H1 (cell line): Measurements from ENCODE around the gene RPS28. TPM values are rescaled to one million over a fixed set of nuclear protein-coding genes. Genes with fewer than 3 reads are reported as not detected.

Experiments used
- CTCF ChIA-PET: fragments of 300-600 bp; sonication (Branson Sonifier 250); formaldehyde crosslinking; loops from one replicate; lab custom pipeline; 2021; ENCODE audit not compliant: partially characterized antibody; lab: Charles Lee
- POLR2A ChIA-PET: fragments of 300-600 bp; sonication (Branson Sonifier 250); formaldehyde crosslinking; loops from one replicate; lab custom pipeline; 2021; ENCODE audit warnings: inconsistent platforms; ENCODE audit not compliant: partially characterized antibody; lab: Charles Lee
- DNase-seq, 2 experiments: peaks; one replicate each; pipeline versions ENCODE4 v3.0.0 to v3.0.0-alpha.2; 2010 to 2022; ENCODE audit warnings: low spot score in 2 of 2, low read depth in 1 of 2, mixed read lengths in 1 of 2
- FAIRE-seq: peaks from 2 replicates; lab custom pipeline; 2011; peaks lifted over from hg19 to GRCh38; lab: Jason Lieb, UNC
- H2AFZ ChIP-seq: 2 replicates; pipeline ENCODE4 v1.8.1; 2012; ENCODE audit warnings: low read length, inconsistent platforms
- H2AK5ac ChIP-seq: 2 replicates; pipeline ENCODE4 v1.6.1; 2013; ENCODE audit warnings: low read depth, low read length
- H2BK120ac ChIP-seq: replicated peaks from 2 replicates; pipeline ENCODE3; 2013; ENCODE audit warnings: low read depth, low read length, inconsistent platforms
- H2BK12ac ChIP-seq: 2 replicates; pipeline ENCODE4 v1.6.1; 2013; ENCODE audit warnings: low read depth, low read length
- H2BK15ac ChIP-seq: 2 replicates; pipeline ENCODE4 v1.6.1; 2013; ENCODE audit warnings: low read length
- H2BK20ac ChIP-seq: 2 replicates; pipeline ENCODE4 v1.6.1; 2013; ENCODE audit warnings: low read length
- H2BK5ac ChIP-seq: 2 replicates; pipeline ENCODE4 v1.6.1; 2013; ENCODE audit warnings: low read depth, low read length
- H3K14ac ChIP-seq: 2 replicates; pipeline ENCODE4 v1.6.1; 2013; ENCODE audit warnings: inconsistent platforms; ENCODE audit not compliant: insufficient read length
- H3K18ac ChIP-seq: 2 replicates; pipeline ENCODE4 v1.6.1; 2013; ENCODE audit warnings: low read length; ENCODE audit errors: extremely low read depth
- H3K23ac ChIP-seq: 2 replicates; pipeline ENCODE4 v1.6.1; 2013; ENCODE audit warnings: inconsistent platforms; ENCODE audit not compliant: insufficient read length
- H3K23me2 ChIP-seq: 2 replicates; pipeline ENCODE4 v1.6.1; 2013; ENCODE audit warnings: low read depth, low read length
- H3K27ac ChIP-seq: 2 replicates; pipeline ENCODE4 v1.6.1; 2011; ENCODE audit warnings: low read depth, low read length, inconsistent platforms
- H3K27me3 ChIP-seq, 4 experiments: replicated peaks in 1 of 4; 1 replicate in 1 of 4; 2 replicates in 3 of 4; pipeline versions ENCODE4 v1.6.1 to v1.8.1; 2011 to 2013; ENCODE audit warnings: low read length in 3 of 4, mild to moderate bottlenecking in 3 of 4, inconsistent platforms in 2 of 4, mixed read lengths in 2 of 4, moderate library complexity in 1 of 4; ENCODE audit not compliant: control insufficient read depth in 3 of 4, insufficient read depth in 3 of 4; ENCODE audit errors: extremely low read depth in 1 of 4
- H3K36me3 ChIP-seq, 4 experiments: 2 replicates each; pipeline versions ENCODE4 v1.6.1 to v1.8.1; 2011 to 2013; ENCODE audit warnings: mild to moderate bottlenecking in 4 of 4, low read length in 3 of 4, moderate library complexity in 2 of 4, control low read depth in 1 of 4, inconsistent platforms in 1 of 4; ENCODE audit not compliant: insufficient read depth in 4 of 4, control insufficient read depth in 2 of 4
- H3K4ac ChIP-seq: replicated peaks from 2 replicates; pipeline ENCODE3; 2013; ENCODE audit warnings: low read length, low read depth, mixed read lengths, inconsistent platforms; ENCODE audit not compliant: insufficient read length
- H3K4me1 ChIP-seq, 4 experiments: replicated peaks in 1 of 4; 1 replicate in 1 of 4; 2 replicates in 3 of 4; pipeline versions ENCODE4 v1.6.1 to v1.8.1; 2011 to 2013; ENCODE audit warnings: low read length in 3 of 4, inconsistent platforms in 2 of 4, mixed read lengths in 1 of 4; ENCODE audit not compliant: insufficient read depth in 4 of 4, control insufficient read depth in 3 of 4
- H3K4me2 ChIP-seq, 2 experiments: 2 replicates each; pipeline versions ENCODE4 v1.6.1 to v1.8.1; 2011 to 2013; ENCODE audit warnings: low read depth in 2 of 2, low read length in 2 of 2, control low read depth in 1 of 2, inconsistent platforms in 1 of 2, mild to moderate bottlenecking in 1 of 2; ENCODE audit not compliant: insufficient read depth in 1 of 2
- H3K4me3 ChIP-seq, 4 experiments: fragments of 200-600, 300-600 bp in 1 of 4; sonication (generic), shearing (Covaris generic), sonication (Bioruptor Twin) in 1 of 4; 2 replicates each; pipeline versions ENCODE4 v1.5.1 to v1.8.1; 2011 to 2016; ENCODE audit warnings: low read length in 4 of 4, low read depth in 3 of 4, control low read depth in 2 of 4, inconsistent platforms in 2 of 4, mild to moderate bottlenecking in 2 of 4, mixed read lengths in 1 of 4, moderate library complexity in 1 of 4; ENCODE audit not compliant: insufficient read depth in 2 of 4; ENCODE audit errors: extremely low read depth in 1 of 4
- H3K56ac ChIP-seq: replicated peaks from 2 replicates; pipeline ENCODE3; 2013; ENCODE audit warnings: low read depth, mild to moderate bottlenecking, mixed read lengths, low read length, inconsistent platforms; ENCODE audit not compliant: insufficient read length
- H3K79me1 ChIP-seq: 2 replicates; pipeline ENCODE4 v1.6.1; 2013; ENCODE audit warnings: low read depth, low read length, control low read depth
- H3K79me2 ChIP-seq, 2 experiments: 2 replicates each; pipeline versions ENCODE4 v1.6.1 to v1.8.1; 2012 to 2013; ENCODE audit warnings: low read length in 2 of 2, mild to moderate bottlenecking in 2 of 2, inconsistent platforms in 1 of 2; ENCODE audit not compliant: insufficient read depth in 2 of 2, control insufficient read depth in 1 of 2
- H3K9ac ChIP-seq, 4 experiments: replicated peaks in 1 of 4; 1 replicate in 1 of 4; 2 replicates in 3 of 4; pipeline versions ENCODE4 v1.6.1 to v1.8.1; 2011 to 2013; ENCODE audit warnings: low read depth in 3 of 4, low read length in 3 of 4, control low read depth in 2 of 4, mild to moderate bottlenecking in 2 of 4, moderate library complexity in 2 of 4, inconsistent platforms in 1 of 4; ENCODE audit errors: extremely low read depth in 1 of 4
- H3K9me3 ChIP-seq, 2 experiments: 2 replicates each; pipeline versions ENCODE4 v1.6.1 to v1.8.1; 2012 to 2013; ENCODE audit warnings: mild to moderate bottlenecking in 2 of 2, moderate library complexity in 2 of 2, control low read depth in 1 of 2, inconsistent platforms in 1 of 2, low read depth in 1 of 2, low read length in 1 of 2, mixed read lengths in 1 of 2; ENCODE audit not compliant: insufficient read depth in 2 of 2
- H4K20me1 ChIP-seq, 2 experiments: replicated peaks in 1 of 2; 2 replicates each; pipeline versions ENCODE3 to v1.8.1; 2011 to 2013; ENCODE audit warnings: inconsistent platforms in 2 of 2, low read length in 2 of 2, mild to moderate bottlenecking in 1 of 2; ENCODE audit not compliant: insufficient read depth in 2 of 2, control insufficient read depth in 1 of 2
- H4K5ac ChIP-seq: 2 replicates; pipeline ENCODE4 v1.6.1; 2013; ENCODE audit warnings: low read length, low read depth, mixed read lengths, inconsistent platforms; ENCODE audit not compliant: insufficient read length
- H4K8ac ChIP-seq: 2 replicates; pipeline ENCODE4 v1.8.0; 2013; ENCODE audit warnings: mild to moderate bottlenecking, moderate library complexity, low read length, inconsistent platforms; ENCODE audit not compliant: insufficient read depth; ENCODE audit errors: extremely low read depth
- H4K91ac ChIP-seq: replicated peaks from 2 replicates; pipeline ENCODE3; 2013; ENCODE audit warnings: low read length, mixed read lengths, inconsistent platforms; ENCODE audit not compliant: insufficient read length
- CHD1 ChIP-seq: IDR thresholded peaks from 2 replicates; pipeline ENCODE4 v1.6.1; 2012; ENCODE audit warnings: low read depth, low read length, improper control_type of control experiment
- E2F6 ChIP-seq: IDR thresholded peaks from 2 replicates; pipeline ENCODE4 v1.6.1; 2012; ENCODE audit warnings: inconsistent platforms
- KDM5A ChIP-seq: fragments of 200-600 bp; IDR thresholded peaks from 2 replicates; pipeline ENCODE4 v1.7.1; 2012; ENCODE audit warnings: mild to moderate bottlenecking, low read length, inconsistent platforms, mixed read lengths
- SIN3A ChIP-seq, 2 experiments: IDR thresholded peaks in 1 of 2; conservative IDR thresholded peaks in 1 of 2; 2 replicates each; pipeline ENCODE4 v1.6.1; 2011 to 2012; ENCODE audit warnings: low read length in 2 of 2, improper control_type of control experiment in 1 of 2, low read depth in 1 of 2, mild to moderate bottlenecking in 1 of 2
- SIX5 ChIP-seq: IDR thresholded peaks from 2 replicates; pipeline ENCODE4 v1.6.1; 2011; ENCODE audit warnings: mild to moderate bottlenecking, low read depth, low read length
- WGBS, 2 experiments: shearing (Covaris generic) in 1 of 2; methylation state at CpG; one replicate each; pipeline versions ENCODE4 v1.1.6 to v1.1.7; 2013 to 2015; ENCODE audit warnings: low lambda C conversion rate in 2 of 2, mixed read lengths in 2 of 2, inconsistent platforms in 1 of 2, low coverage in 1 of 2, missing lambda C conversion rate in 1 of 2; ENCODE audit not compliant: insufficient replicate concordance in 2 of 2, insufficient coverage in 1 of 2, insufficient read length in 1 of 2; ENCODE audit errors: extremely low coverage in 1 of 2, missing lambda C conversion rate in 1 of 2; 5-methylcytosine and 5-hydroxymethylcytosine counted together
- long read RNA-seq, 2 experiments: library from RNA in 1 of 2; library from capped mRNA in 1 of 2; stranded (forward); transcript quantifications; one replicate each; pipeline ENCODE4 v2.0.0, GENCODE V29; 2021; ENCODE audit warnings: inconsistent platforms in 1 of 2
- polyA minus RNA-seq, 3 experiments: library from RNA; depleted of rRNA, polyadenylated mRNA; stranded (reverse); fragments of >200 nt; gene quantifications; 1 replicate in 2 of 3; 2 replicates in 1 of 3; pipeline ENCODE4 v1.2.3, GENCODE V29; 2011
- polyA plus RNA-seq, 7 experiments: library from polyadenylated mRNA; depleted of rRNA in 3 of 7; stranded (reverse) in 5 of 7; unstranded in 2 of 7; fragments of >200 nt in 5 of 7; fragments of 200-250 nt in 2 of 7; gene quantifications; 1 replicate in 5 of 7; 2 replicates in 1 of 7; 4 replicates in 1 of 7; pipeline versions ENCODE4 v1.2.1 to v1.2.3, GENCODE V29; 2011 to 2013; ENCODE audit warnings: missing spikeins in 2 of 7, mixed read lengths in 2 of 7
- total RNA-seq: library from RNA; stranded (reverse); fragmentation: NEBNext Ultra II Directional; extraction: Animal tissue kit (Norgen Biotek cat#: 25700); gene quantifications from 2 replicates; pipeline ENCODE4 v1.2.1, GENCODE V29; 2021

RPS28 gene
- total RNA-seq (1,699 and 1,856 TPM in 2 replicates), polyA plus RNA-seq (2011; rRNA removed) (1,241 and 1,463 TPM in 2 replicates), polyA minus RNA-seq (2011; rRNA and poly(A)+ RNA removed) (138 and 228 TPM in 2 replicates)
- polyA plus RNA-seq (2011; cell fraction: cytosol; rRNA removed) = 911 TPM
- polyA plus RNA-seq (2011; cell fraction: nucleus; rRNA removed) = 1,496 TPM
- 1,932 to 3,464 TPM (median 2,952 TPM) in 4 replicates for polyA plus RNA-seq (2012, experiment 1 of 2)
- 2,064 TPM for polyA plus RNA-seq (2012, experiment 2 of 2)
- polyA plus RNA-seq (2013, experiment 1 of 2) = 2,031 TPM
- 2,005 TPM for polyA plus RNA-seq (2013, experiment 2 of 2)
- 374 TPM for polyA minus RNA-seq (2011; cell fraction: cytosol; rRNA and poly(A)+ RNA removed)
- polyA minus RNA-seq (2011; cell fraction: nucleus; rRNA and poly(A)+ RNA removed) = 152 TPM
- long read RNA-seq, experiment 1, transcript RPS28-201 (3 exons, 334 nt) = minor isoform, 13 of 879 reads
- long read RNA-seq, experiment 1, transcript RPS28-203 (4 exons, 1,326 nt) = major isoform, 783 of 879 reads
- long read RNA-seq, experiment 1, partial matches to known transcripts = 17 of 879 reads
- long read RNA-seq, experiment 1, other reads (novel, unspliced or antisense) = 64 of 879 reads
- long read RNA-seq, experiment 2, transcript RPS28-203 (4 exons, 1,326 nt) = major isoform, 8 of 18 reads
- long read RNA-seq, experiment 2, partial matches to known transcripts = 2 of 18 reads
- long read RNA-seq, experiment 2, other reads (novel, unspliced or antisense) = 5 of 18 reads

- peaks cover 0 to 17% (median 9%) of the 10 kb centered on the region in 4 experiments; a peak in 6 of 7 replicates for H3K4me1 ChIP-seq
- no peaks in the 10 kb centered on the region for H3K27me3 ChIP-seq
- peak within 1 kb of the TSS; percentile 9; the same call in 1 of the 2 replicates for H2AFZ ChIP-seq
- H3K56ac ChIP-seq = peak within 1 kb of the TSS; percentile 91
- peaks cover 16% of the 10 kb centered on the region for H3K23me2 ChIP-seq
- peak within 1 kb of the TSS; percentile 24; the same call in 1 of the 2 replicates for H2AK5ac ChIP-seq
- H2BK5ac ChIP-seq = peak within 1 kb of the TSS; percentile 95
- peak within 1 kb of the TSS; percentile 32 for H3K14ac ChIP-seq
- peak within 1 kb of the TSS; percentile 89 to 95 for H3K4me2 ChIP-seq
- H4K8ac ChIP-seq = peak within 1 kb of the TSS; percentile 99
- peak within 1 kb of the TSS; percentile 93 to 98 (median 95) for H3K9ac ChIP-seq
- no peaks in the 10 kb centered on the region for H3K9me3 ChIP-seq
- WGBS, 2 experiments = 1% methylated on average over 60 of the region's 72 CpGs; no CpG with 5 or more reads in 1 of the 2 experiments
- peak within 1 kb of the TSS; percentile 90 to 98 (median 97) for H3K4me3 ChIP-seq
- peaks cover 10% of the 10 kb centered on the region; the same call in 1 of the 2 replicates for H3K79me1 ChIP-seq
- ChIA-PET POLR2A (interaction anchor here (0.6 to 27.1 kb wide), 23 partner anchors 8 to 1256 kb away, joined by 3 to 583 read pairs (median 4); partner anchors contain the start of genes CD320, KANK3, NDUFA7 and RAB11B), CTCF (interaction anchor here (1.1 to 5.2 kb wide), 3 partner anchors 9 to 14 kb away, joined by 3 to 32 read pairs (median 6); no protein-coding TSS in a partner anchor)
- H4K5ac ChIP-seq = peak within 1 kb of the TSS; percentile 65
- no peak for FAIRE-seq
- H3K4ac ChIP-seq = peak within 1 kb of the TSS; percentile 65
- peaks cover 0 to 33% of the 10 kb centered on the region in 2 experiments; a peak in 2 of 4 replicates for H3K79me2 ChIP-seq
- peaks cover 5 to 15% of the 10 kb centered on the region in 2 experiments for H4K20me1 ChIP-seq
- H2BK15ac ChIP-seq = peak within 1 kb of the TSS; percentile 46; the same call in 1 of the 2 replicates
- H4K91ac ChIP-seq = peak within 1 kb of the TSS; percentile 79
- no peak within 1 kb of the TSS for H2BK20ac ChIP-seq
- H2BK12ac ChIP-seq = peak within 1 kb of the TSS; percentile 90
- no peak within 1 kb of the TSS for H2BK120ac ChIP-seq
- peaks cover 13 to 22% (median 17%) of the 10 kb centered on the region in 4 experiments for H3K36me3 ChIP-seq
- DNase-seq = peak; percentile 87 to 99
- H3K27ac ChIP-seq = peak within 1 kb of the TSS; percentile 91
- H3K18ac ChIP-seq = peak within 1 kb of the TSS; percentile 38
- H3K23ac ChIP-seq = no peak within 1 kb of the TSS
- TF ChIP-seq CHD1 = no peak
- peak; percentile 15; the same call in 1 of the 2 replicates for TF ChIP-seq SIX5
- peak; percentile 96 for TF ChIP-seq KDM5A
- no peak for TF ChIP-seq E2F6
- peak; percentile 22 to 54; a peak in 1 of 4 replicates for TF ChIP-seq SIN3A (conservative IDR thresholded peaks at IDR 0.05 in 1 of 2, IDR thresholded peaks at IDR 0.05 in 1 of 2; ENCODE audit: low read depth in 1 of 2, low read length in 2 of 2)
Observed at GRCh38 chr19:8321067-8321985, at the start of gene RPS28, which contains the start of gene NDUFA7. Gene RPS28, plus strand, starts transcription at chr19:8321496. Its CDS starts 35 bp downstream, at chr19:8321531. Gene NDUFA7, minus strand, starts transcription at chr19:8321375. Its CDS starts 17 bp downstream, at chr19:8321358.
